ENCODE results near the gene EIF4G1.

EIF4G1 gene

DNA sequence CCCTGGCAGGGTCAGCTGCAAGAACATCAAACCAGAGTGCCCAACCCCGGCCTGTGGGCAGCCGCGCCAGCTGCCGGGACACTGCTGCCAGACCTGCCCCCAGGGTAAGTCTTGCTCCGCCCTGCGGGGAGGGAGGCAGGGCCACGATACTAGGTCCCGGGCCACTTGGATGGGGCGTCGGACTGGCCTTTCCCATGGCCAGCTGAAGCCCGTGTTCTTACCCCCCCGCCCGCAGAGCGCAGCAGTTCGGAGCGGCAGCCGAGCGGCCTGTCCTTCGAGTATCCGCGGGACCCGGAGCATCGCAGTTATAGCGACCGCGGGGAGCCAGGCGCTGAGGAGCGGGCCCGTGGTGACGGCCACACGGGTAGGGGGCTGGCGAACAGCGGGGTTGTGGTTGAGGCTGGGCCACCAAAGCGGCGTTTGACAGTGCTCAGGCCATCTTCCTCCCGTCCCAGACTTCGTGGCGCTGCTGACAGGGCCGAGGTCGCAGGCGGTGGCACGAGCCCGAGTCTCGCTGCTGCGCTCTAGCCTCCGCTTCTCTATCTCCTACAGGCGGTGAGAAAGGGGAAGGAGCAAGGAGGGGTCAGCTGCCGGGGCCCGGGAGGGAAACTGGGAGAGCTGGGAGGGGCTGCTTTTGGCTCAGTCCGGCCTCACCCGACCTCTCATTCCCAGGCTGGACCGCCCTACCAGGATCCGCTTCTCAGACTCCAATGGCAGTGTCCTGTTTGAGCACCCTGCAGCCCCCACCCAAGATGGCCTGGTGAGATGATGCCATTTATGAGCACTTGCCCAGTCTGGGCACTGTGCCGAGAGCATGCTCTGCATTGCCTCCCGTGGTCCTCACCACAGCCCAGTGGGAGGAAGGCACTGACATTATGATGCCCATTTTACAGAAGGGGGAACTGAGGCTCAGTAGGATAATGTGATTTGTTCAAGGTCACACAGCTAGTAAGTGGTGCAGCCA is 67.1 kb downstream of the EIF4G1 start:
- DNase-seq, result no peak

DNA sequence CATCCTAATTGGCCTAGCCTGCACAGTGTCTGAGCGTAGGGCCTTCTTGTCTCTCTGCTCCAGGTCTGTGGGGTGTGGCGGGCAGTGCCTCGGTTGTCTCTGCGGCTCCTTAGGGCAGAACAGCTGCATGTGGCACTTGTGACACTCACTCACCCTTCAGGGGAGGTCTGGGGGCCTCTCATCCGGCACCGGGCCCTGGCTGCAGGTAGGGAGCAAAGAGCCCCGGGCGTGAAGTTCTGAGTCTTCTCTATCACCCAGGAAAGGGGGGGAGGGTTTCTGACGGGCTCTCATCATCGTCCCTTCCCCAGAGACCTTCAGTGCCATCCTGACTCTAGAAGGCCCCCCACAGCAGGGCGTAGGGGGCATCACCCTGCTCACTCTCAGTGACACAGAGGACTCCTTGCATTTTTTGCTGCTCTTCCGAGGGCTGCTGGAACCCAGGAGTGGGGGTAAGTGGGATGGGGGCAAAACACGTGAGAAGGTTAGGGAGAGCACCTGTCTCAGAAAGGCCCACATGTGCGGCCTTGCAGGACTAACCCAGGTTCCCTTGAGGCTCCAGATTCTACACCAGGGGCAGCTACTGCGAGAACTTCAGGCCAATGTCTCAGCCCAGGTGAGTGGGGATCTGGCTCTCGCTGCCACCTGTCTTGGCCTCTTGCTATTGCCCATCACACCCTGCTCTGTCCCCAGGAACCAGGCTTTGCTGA is 68.1 kb downstream of the EIF4G1 start:
- DNase-seq, result no peak

DNA sequence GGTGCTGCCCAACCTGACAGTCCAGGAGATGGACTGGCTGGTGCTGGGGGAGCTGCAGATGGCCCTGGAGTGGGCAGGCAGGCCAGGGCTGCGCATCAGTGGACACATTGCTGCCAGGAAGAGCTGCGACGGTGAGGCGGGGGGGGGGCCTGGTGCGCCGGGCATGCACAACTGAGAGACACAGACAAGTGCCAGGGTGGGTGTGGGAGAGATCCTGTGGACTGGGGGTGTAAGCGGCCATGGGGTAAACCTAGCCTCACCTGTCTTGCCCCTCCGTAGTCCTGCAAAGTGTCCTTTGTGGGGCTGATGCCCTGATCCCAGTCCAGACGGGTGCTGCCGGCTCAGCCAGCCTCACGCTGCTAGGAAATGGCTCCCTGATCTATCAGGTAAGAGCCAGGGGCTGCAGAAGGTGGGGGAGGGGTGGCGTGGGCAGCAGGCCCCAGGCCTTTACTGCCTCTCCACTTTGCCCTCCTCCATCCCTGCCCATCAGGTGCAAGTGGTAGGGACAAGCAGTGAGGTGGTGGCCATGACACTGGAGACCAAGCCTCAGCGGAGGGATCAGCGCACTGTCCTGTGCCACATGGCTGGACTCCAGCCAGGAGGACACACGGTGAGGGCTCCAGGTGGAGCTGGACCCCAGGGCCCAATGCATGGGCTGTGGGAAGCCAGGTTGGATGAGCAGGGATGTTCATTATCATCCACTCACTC is 68.8 kb downstream of the EIF4G1 start:
- no peak for DNase-seq

DNA sequence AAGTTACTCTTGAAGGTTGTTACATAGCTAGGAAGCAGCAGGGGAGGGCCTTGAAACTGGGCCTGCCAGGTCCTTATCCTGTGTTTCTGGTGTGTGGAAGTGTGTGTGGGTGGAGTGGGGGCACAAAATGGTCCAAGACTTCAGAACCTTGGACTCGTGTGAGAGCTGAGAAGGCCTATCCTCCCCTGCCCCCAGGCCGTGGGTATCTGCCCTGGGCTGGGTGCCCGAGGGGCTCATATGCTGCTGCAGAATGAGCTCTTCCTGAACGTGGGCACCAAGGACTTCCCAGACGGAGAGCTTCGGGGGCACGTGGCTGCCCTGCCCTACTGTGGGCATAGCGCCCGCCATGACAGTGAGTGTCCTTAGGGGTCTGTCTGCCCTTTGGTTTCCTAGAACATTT is 69.9 kb downstream of the EIF4G1 start:
- DNase-seq, result no peak

Data from nucleus accumbens (tissue), 56 donors.